ENCODE results near the gene CLEC2L. TPM values are rescaled to one million over a fixed set of nuclear protein-coding genes. Genes with fewer than 3 reads are reported as not detected.

CLEC2L gene
- total RNA-seq, 4 donors from 2014 or later = 3.1 TPM; not detected in 3

- no peaks in the 10 kb centered on the region for H3K9me3 ChIP-seq
- H3K27ac ChIP-seq = no peak overlapping the region
- WGBS, 2 donors = 95 to 96% methylated on average over 7 of the region's 7 CpGs
- peaks cover 0 to 91% (median 13%) of the 10 kb centered on the region in 3 donors for H3K36me3 ChIP-seq
- H3K27me3 ChIP-seq = no peaks in the 10 kb centered on the region
- no peak for DNase-seq (ENCODE audit: low spot score in 2 of 2)
- no peaks in the 10 kb centered on the region for H3K4me1 ChIP-seq
- no peak overlapping the region for H3K4me3 ChIP-seq
- no peak for TF ChIP-seq EP300 (IDR thresholded peaks at IDR 0.05)
- no peak for TF ChIP-seq POLR2A (IDR thresholded peaks at IDR 0.05)
- TF ChIP-seq CTCF (IDR thresholded peaks at IDR 0.05) = no peak
Observed at GRCh38 chr7:139587535-139587934, 64.0 kb downstream of the CLEC2L start.

GRCh38 chr7:139588632-139589031 is 65.1 kb downstream of the CLEC2L start:
- no peaks in the 10 kb centered on the region for H3K27me3 ChIP-seq
- 38 to 51% methylated on average over 5 to 7 of the region's 7 CpGs for WGBS, 2 donors
- H3K4me3 ChIP-seq = no peak overlapping the region
- H3K36me3 ChIP-seq = peaks cover 0 to 91% (median 7%) of the 10 kb centered on the region in 3 donors
- H3K9me3 ChIP-seq = no peaks in the 10 kb centered on the region
- no peak for DNase-seq (ENCODE audit: low spot score in 2 of 2)
- TF ChIP-seq POLR2A (IDR thresholded peaks at IDR 0.05) = no peak
- no peak for TF ChIP-seq EP300 (IDR thresholded peaks at IDR 0.05)
- no peak for TF ChIP-seq CTCF (IDR thresholded peaks at IDR 0.05)
- no peak overlapping the region for H3K27ac ChIP-seq
- no peaks in the 10 kb centered on the region for H3K4me1 ChIP-seq

- H3K9me3 ChIP-seq = no peaks in the 10 kb centered on the region
- no peak overlapping the region for H3K4me3 ChIP-seq
- no peak for DNase-seq (ENCODE audit: low spot score in 2 of 2)
- 90 to 93% methylated on average over 1 of the region's 1 CpG for WGBS, 2 donors
- no peaks in the 10 kb centered on the region for H3K4me1 ChIP-seq
- no peaks in the 10 kb centered on the region for H3K27me3 ChIP-seq
- H3K27ac ChIP-seq = no peak overlapping the region
- peaks cover 0 to 90% (median 6%) of the 10 kb centered on the region in 3 donors for H3K36me3 ChIP-seq
- no peak for TF ChIP-seq CTCF (IDR thresholded peaks at IDR 0.05)
- no peak for TF ChIP-seq EP300 (IDR thresholded peaks at IDR 0.05)
- TF ChIP-seq POLR2A (IDR thresholded peaks at IDR 0.05) = no peak
Observed at GRCh38 chr7:139589474-139589873, 66.0 kb downstream of the CLEC2L start.

- 76 to 83% methylated on average over 3 of the region's 3 CpGs for WGBS, 2 donors
- Histone ChIP-seq H3K9me3 (no peaks in the 10 kb centered on the region), H3K27ac (no peak overlapping the region), H3K27me3 (no peaks in the 10 kb centered on the region), H3K36me3 (peaks cover 0 to 93% (median 9%) of the 10 kb centered on the region in 3 donors), H3K4me3 (no peak overlapping the region), H3K4me1 (no peaks in the 10 kb centered on the region)
- no peak for DNase-seq (ENCODE audit: low spot score in 2 of 2)
- no peak for TF ChIP-seq POLR2A (IDR thresholded peaks at IDR 0.05)
- no peak for TF ChIP-seq EP300 (IDR thresholded peaks at IDR 0.05)
- TF ChIP-seq CTCF (IDR thresholded peaks at IDR 0.05) = no peak
Observed at GRCh38 chr7:139591550-139592195, 68.2 kb downstream of the CLEC2L start.

GRCh38 chr7:139592801-139593461 is 69.4 kb downstream of the CLEC2L start:
- TF ChIP-seq POLR2A (IDR thresholded peaks at IDR 0.05) (no peak), CTCF (IDR thresholded peaks at IDR 0.05) (no peak), EP300 (IDR thresholded peaks at IDR 0.05) (no peak)
- 83 to 86% methylated on average over 4 of the region's 4 CpGs for WGBS, 2 donors
- no peak overlapping the region for H3K4me3 ChIP-seq
- no peak for DNase-seq (ENCODE audit: low spot score in 2 of 2)
- H3K27ac ChIP-seq = no peak overlapping the region
- no peaks in the 10 kb centered on the region for H3K27me3 ChIP-seq
- H3K4me1 ChIP-seq = no peaks in the 10 kb centered on the region
- H3K9me3 ChIP-seq = no peaks in the 10 kb centered on the region
- peaks cover 0 to 89% (median 13%) of the 10 kb centered on the region in 3 donors for H3K36me3 ChIP-seq

Measured in tibial nerve (tissue), 4 donors.